OCI-LY3 (cell line): Measurements from ENCODE around the gene ABCA8.

Source experiments
- CTCF ChIP-seq: fragments of 200-600, 300-600 bp; sonication (generic); IDR thresholded peaks from 2 replicates; pipeline ENCODE4 v1.5.1; 2014; ENCODE audit warnings: antibody characterized with exemption, low read length, low read depth
- EZH2phosphoT487 ChIP-seq: fragments of 200-600 bp; shearing (Covaris generic); IDR thresholded peaks from 2 replicates; pipeline ENCODE4 v1.6.1; 2018; ENCODE audit warnings: antibody characterized with exemption, mixed run types, low read depth

- TF ChIP-seq EZH2phosphoT487 (no peak), CTCF (no peak)
Observed at GRCh38 chr17:68892193-68892592, 63.0 kb downstream of the ABCA8 start.
